ENCODE results near the gene CACNA1G.

DNA sequence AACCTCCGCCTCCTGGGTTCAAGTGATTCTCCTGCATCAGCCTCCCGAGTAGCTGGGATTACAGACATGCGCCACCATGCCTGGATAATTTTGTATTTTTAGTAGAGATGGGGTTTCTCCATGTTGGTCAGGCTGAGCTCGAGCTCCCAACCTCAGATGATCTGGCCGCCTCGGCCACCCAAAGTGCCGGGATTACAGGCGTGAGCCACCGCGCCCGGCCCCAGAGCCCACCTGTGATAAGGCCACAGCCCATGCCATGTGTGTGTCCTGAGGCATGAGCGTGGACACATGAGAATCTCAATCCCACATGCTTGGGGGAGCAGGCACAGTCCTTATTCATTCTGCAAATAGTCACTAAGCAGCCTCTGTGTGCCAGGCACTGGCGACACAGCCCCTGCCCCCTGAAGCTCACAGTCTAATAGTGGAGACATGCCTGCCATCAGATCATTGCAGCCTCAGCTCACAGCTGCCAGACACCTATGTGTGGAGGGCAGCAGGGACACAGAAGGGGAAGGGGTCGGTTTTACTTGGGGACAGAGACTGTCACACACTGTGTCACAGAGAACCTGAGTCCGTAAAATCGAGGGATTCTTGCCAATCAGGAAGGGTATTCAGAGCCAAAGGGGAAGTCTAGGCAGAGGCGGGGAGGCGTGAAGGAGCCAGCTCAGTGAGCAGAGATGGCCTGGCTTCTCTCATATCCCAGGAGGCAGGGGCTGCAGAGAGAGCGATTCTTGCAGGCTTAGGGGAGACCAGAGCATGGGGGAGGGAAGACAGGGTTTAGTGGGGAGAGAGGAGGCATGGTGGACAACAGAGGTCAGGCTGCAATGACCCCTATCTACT lies 64.7 kb downstream of the CACNA1G start:
- TF ChIP-seq CTCF (IDR thresholded peaks at IDR 0.05; ENCODE audit: poor library complexity, severe bottlenecking), result no peak
- TF ChIP-seq EP300 (conservative IDR thresholded peaks at IDR 0.05; ENCODE audit: poor library complexity, severe bottlenecking), result no peak
- no peak for TF ChIP-seq POLR2AphosphoS5 (IDR thresholded peaks at IDR 0.05)
- no peak for TF ChIP-seq RAD21 (conservative IDR thresholded peaks at IDR 0.05)
- TF ChIP-seq EZH2 (IDR thresholded peaks at IDR 0.05; ENCODE audit: borderline replicate concordance, insufficient read depth, low read length, poor library complexity, severe bottlenecking), result no peak
- TF ChIP-seq MXI1 (conservative IDR thresholded peaks at IDR 0.05; ENCODE audit: poor library complexity, severe bottlenecking), result no peak
- TF ChIP-seq TAF1 (IDR thresholded peaks at IDR 0.05; ENCODE audit: low read depth), result no peak

All from neural cell (in vitro differentiated cells).